GM21526 (cell line): ENCODE results near the gene MTFR1L.
"Not testable (repeated sequence)": the region's sequence is repeated elsewhere in the genome, so short reads cannot be mapped to it uniquely, and the experiment has no call there.

Source experiments
- ATAC-seq: cut with Tn5 transposase; IDR thresholded peaks from one replicate; pipeline ENCODE4 v1.9.1; 2021; ENCODE audit warnings: moderate library complexity; ENCODE audit not compliant: unreplicated experiment, low FRiP score

The MTFR1L gene

GRCh38 chr1:25821112-25821476, 1.3 kb downstream of the MTFR1L start:
- no peak for ATAC-seq

- no peak for ATAC-seq
Observed at GRCh38 chr1:25821630-25822091, 1.9 kb downstream of the MTFR1L start.

DNA sequence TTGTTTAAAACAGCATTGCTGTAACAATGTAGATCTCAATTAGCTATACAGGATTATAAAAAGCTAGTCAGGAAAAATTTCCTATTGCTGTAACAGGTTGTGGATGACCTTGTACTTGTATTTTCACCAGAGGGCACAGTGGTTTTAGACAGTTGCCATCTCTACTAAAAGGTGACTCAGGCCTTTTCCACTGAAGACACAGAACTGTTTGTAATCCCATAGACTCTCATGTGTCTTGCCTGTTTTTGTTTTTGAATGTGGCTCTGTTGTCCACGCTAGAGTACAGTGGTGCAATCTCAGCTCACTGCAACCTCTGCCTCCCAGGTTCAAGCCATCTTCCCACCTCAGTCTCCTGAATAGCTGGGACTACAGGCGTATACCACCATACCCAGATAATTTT, 5.9 kb downstream of the MTFR1L start:
- ATAC-seq: no peak

GRCh38 chr1:25826571-25826970, 6.8 kb downstream of the MTFR1L start:
- no peak for ATAC-seq

GRCh38 chr1:25828491-25828890, 8.7 kb downstream of the MTFR1L start:
- no peak for ATAC-seq

DNA sequence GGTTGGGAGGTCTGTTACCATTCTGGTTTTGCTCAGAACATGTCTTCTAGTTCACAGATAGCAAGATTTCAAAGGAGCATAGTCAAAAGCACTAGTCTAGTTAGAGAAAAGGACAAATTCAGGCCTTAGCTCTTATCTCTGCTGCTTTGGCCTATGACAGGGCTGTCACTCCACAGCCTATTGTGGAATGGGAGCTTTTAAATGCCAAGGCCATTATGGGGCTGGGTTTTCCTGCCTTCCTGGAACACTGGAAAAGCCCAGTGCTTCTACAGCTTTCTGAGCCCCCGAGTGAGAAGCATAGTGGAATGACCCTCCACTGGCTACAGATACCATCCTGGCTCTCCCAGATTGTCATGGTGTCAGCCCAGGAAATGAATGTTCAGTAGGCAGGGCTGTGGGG, 9.3 kb downstream of the MTFR1L start:
- ATAC-seq: no peak

DNA sequence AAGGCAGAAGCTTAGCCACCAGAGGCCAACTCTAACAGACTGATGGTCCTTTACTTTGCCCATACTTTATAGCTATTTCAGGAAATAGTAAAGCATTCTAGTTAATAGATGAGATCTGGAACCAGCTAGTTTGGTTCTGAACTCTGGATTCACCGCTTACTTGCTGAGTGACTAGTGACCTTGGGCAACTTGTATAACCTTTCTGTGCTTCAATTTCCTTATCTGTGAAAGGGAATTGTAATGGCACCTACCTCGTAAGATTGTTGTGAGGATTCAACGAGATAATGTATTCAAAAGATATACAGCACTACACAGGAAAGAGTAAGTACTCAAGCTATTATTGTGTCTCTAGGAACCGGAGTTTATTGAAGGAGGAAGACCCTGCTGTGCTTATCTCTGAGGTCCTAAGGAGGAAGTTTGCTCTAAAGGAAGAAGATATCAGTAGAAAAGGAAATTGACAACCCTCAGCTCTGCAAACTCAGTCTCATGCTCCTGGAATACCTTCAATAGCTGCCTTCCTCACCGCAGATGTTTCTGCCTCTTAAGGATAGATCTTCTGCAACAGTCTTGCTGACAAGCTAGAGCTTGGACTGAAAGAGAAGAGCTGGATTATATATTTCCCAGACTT, 11.9 kb downstream of the MTFR1L start:
- no peak for ATAC-seq

DNA sequence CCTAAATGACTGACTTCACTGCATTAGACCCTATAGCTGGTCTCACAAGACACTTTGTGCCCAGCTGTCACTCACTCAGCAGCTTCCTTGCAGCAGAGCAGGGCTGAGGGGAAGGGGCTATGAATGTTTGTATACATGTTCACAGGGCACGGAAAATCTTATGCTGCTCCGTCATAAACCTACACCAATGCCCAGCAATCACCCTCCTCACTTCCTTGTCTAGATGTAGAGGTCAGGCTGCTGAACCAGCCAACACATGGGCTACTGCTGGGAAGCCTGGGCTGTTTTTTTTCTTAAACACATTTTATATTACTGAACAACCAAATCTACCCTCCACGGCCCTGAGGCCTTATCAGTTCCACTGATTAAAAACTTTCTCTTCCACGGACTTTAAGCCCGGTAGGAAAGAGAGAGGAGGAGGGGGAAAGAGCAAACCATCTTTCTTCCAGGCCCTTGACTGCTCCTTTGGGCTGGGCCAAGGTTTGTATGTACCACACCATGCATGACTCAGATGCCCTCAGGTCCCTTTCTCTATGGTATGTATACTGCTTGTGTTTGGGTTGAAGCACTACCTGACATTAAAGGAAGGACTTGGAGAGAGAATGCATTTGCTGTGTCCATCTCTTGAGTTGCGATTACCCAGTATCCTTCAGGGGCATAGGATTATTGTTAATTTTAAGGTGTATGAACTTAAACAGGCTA, 12.7 kb downstream of the MTFR1L start:
- no peak for ATAC-seq

DNA sequence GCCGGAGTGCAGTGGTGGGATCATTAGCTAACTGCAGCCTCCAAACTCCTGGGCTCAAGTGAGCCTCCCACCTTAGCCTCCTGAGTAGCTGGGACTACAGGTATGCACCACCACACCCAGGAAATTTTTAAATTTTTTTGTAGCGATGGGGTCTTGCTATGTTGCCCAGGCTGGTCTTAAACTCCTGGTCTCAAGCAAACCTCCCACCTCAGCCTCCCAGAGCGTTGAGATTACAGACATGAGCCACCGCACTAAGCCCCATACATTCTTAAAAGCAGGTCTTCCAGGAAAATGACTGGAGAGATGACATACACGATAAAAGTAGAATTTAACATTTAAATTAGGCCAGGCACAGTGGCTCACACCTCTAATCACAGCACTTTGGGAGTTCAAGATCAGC, 13.4 kb downstream of the MTFR1L start:
- ATAC-seq: no peak

GRCh38 chr1:25834894-25835293, 15.1 kb downstream of the MTFR1L start:
- no peak for ATAC-seq

- ATAC-seq: no peak
Observed at GRCh38 chr1:25836695-25837094, 16.9 kb downstream of the MTFR1L start.

- ATAC-seq: no peak
Observed at GRCh38 chr1:25837262-25837875, 17.6 kb downstream of the MTFR1L start.

GRCh38 chr1:25839808-25840207, 20.1 kb downstream of the MTFR1L start:
- not testable (repeated sequence) for ATAC-seq

DNA sequence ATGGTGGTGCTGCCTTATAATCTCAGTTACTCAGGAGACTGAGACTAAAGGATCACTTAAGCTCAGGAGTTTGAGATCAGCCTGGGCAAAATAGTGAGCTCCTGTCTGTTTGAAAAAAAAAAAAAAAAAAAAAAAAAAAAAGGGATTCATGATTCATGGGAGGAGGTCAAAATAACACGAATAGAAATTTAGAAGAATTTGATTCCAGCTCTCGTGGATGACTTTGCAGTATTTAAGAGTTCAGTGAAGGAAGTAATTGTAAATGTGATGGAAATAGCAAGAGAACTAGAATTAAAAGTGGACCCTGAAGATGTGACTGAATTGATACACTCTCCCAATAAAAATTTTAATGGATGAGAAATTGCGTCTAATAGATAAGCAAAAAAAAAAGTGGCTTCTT, 23.7 kb downstream of the MTFR1L start:
- no peak for ATAC-seq

DNA sequence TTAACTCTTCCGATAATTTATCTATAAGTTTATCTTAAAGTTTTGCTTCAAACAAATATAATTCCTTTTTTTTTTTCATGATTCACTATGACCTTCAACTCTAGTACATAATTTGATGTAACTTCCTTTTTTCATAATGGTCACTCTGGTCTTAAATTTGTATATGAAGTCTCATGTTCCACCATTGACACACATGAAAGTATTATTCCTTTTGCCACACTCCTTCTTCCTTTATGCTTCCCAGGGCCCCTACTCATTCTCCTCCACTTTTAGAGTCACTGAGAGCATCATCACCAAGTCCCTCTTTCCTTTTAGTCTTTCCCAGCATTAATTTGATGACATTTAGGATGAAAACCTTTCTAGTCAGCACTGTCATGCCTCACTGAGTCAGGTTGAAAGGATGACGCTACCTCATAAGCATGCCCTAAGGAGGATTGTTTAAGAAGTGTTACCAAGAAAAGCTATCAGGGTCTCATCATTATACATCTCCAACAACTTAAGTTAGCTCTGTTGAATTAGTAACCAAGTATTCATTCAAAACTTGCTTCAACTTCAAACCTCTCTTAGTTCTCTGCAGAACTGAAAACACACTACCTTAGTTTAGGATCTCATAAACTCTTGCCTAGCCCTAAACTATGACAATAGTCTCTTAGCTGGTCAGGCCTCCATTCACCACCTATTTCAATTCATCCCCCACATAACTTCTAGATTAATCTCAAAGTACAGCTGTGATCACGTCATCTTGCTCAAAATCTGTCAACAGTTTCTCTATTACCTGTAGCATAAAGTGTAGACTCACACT, 25.0 kb downstream of the MTFR1L start:
- ATAC-seq: no peak

GRCh38 chr1:25845664-25846063, 25.9 kb downstream of the MTFR1L start:
- no peak for ATAC-seq

GRCh38 chr1:25847929-25848328, 28.2 kb downstream of the MTFR1L start:
- ATAC-seq: no peak

DNA sequence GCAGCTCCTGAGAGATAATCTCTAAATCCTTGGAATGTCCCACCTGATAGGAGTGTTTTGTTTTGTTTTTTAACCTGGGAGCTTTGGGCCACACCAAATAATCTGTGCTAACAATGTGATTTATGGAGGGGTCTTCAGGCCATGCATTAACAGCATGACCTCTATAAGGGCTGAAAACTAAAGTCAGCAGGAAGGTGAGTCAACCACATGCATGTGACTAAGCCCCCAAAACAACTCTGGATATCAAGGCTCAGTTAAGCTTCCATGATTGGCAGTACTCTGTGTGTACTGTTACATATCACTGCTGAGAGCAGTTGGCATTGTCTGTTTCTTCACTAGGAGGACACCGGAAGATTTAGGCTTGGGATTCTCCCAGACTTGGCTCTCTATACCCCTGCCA, 28.8 kb downstream of the MTFR1L start:
- ATAC-seq: no peak

DNA sequence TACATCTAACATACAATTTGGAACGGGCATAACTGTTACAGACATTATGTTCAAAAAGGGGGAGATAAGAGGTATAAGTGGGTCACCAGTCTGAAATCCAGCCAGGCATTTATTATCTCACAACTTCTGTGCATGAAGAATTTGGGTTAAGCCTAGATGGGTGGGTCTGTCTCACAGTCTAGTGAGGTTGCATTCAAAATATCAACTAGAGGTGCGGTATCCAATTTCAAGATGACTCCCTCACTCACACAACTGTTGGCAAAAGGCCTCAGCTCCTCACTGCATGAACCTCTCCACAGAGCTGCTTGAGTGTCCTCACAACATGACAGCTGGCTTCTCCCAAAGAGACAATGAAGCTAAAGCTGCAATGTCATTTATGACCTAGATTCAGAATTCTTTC, 34.8 kb downstream of the MTFR1L start:
- ATAC-seq: no peak

GRCh38 chr1:25856856-25857255, 37.1 kb downstream of the MTFR1L start:
- ATAC-seq: no peak

DNA sequence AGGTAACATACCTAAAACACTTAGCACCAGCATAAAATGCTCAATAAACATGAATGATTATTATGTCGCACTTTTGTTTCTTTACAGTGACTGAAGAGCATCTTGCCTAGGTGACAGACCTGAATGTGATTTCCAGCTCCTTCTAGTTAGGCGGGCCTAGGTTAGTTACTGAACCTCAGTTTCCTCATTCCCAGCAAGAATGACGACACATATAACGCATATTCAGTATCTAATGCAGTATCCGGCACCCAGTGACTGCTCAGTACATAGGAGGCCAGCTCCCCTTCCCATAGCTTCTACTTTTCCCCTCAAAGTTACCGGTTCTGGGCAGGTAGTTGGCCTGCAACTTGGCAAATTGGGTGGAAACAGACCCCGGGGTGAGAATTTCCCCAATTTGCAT, 38.7 kb downstream of the MTFR1L start:
- ATAC-seq: no peak
